GM23338 (cell line): ENCODE data around the gene CDKN2AIP. TPM values are rescaled to one million over a fixed set of nuclear protein-coding genes. Genes with fewer than 3 reads are reported as not detected.
"Not testable (repeated sequence)": the region's sequence is repeated elsewhere in the genome, so short reads cannot be mapped to it uniquely, and the experiment has no call there.

ENCODE experiments used
- ATAC-seq: fragments of 200-7000 bp; cut with Tn5 transposase; 3 replicates; pipeline ENCODE4 v1.9.1; 2020
- DNase-seq: peaks from one replicate; pipeline ENCODE4 v3.0.0-alpha.2; 2015; ENCODE audit warnings: low spot score
- H2AFZ ChIP-seq: fragments of 200-600 bp; sonication (generic); 2 replicates; pipeline ENCODE4 v1.8.0; 2016; ENCODE audit warnings: antibody characterized with exemption, mild to moderate bottlenecking, moderate library complexity
- H3F3A ChIP-seq: fragments of 200-600 bp; sonication (generic); replicated peaks from 2 replicates; pipeline ENCODE4 v1.8.0; 2017; ENCODE audit warnings: antibody characterized with exemption, mixed run types, low read depth
- H3K27ac ChIP-seq: fragments of 200-600 bp; sonication (generic); 2 replicates; pipeline ENCODE4 v1.6.1; 2016; ENCODE audit warnings: low read depth
- H3K27me3 ChIP-seq: fragments of 200-600 bp; sonication (generic); 2 replicates; pipeline ENCODE4 v1.8.0; 2016; ENCODE audit warnings: mild to moderate bottlenecking, mixed run types, moderate library complexity; ENCODE audit not compliant: insufficient read depth
- H3K36me3 ChIP-seq: fragments of 200-600 bp; sonication (generic); 2 replicates; pipeline ENCODE4 v1.8.0; 2016; ENCODE audit warnings: mild to moderate bottlenecking; ENCODE audit not compliant: insufficient read depth
- H3K4me1 ChIP-seq: fragments of 200-600 bp; sonication (generic); 2 replicates; pipeline ENCODE4 v1.8.0; 2016; ENCODE audit warnings: mild to moderate bottlenecking, moderate library complexity; ENCODE audit not compliant: insufficient read depth
- H3K4me2 ChIP-seq: fragments of 200-600 bp; sonication (generic); 2 replicates; pipeline ENCODE4 v1.7.1; 2017; ENCODE audit warnings: mixed run types
- H3K4me3 ChIP-seq: fragments of 200-600 bp; sonication (generic); 2 replicates; pipeline ENCODE4 v1.6.1; 2016; ENCODE audit warnings: mixed run types
- H3K79me2 ChIP-seq: fragments of 200-600 bp; sonication (generic); replicated peaks from 2 replicates; pipeline ENCODE4 v1.8.0; 2017; ENCODE audit warnings: mild to moderate bottlenecking; ENCODE audit not compliant: insufficient read depth
- H3K9me2 ChIP-seq: fragments of 200-600 bp; sonication (generic); 2 replicates; pipeline ENCODE4 v1.8.0; 2017; ENCODE audit not compliant: insufficient read depth
- H4K20me1 ChIP-seq: fragments of 200-600 bp; sonication (generic); replicated peaks from 2 replicates; pipeline ENCODE4 v1.8.0; 2017; ENCODE audit warnings: mild to moderate bottlenecking; ENCODE audit not compliant: insufficient read depth
- H3K27ac Mint-ChIP-seq: 2 replicates; pipeline ENCODE4 v1.8.0; 2020; ENCODE audit warnings: inconsistent platforms, mild to moderate bottlenecking, moderate library complexity, mixed read lengths
- H3K27me3 Mint-ChIP-seq: 3 replicates; pipeline ENCODE4 v1.8.0; 2022; ENCODE audit warnings: low read depth, mild to moderate bottlenecking, moderate library complexity, mixed read lengths, inconsistent platforms; ENCODE audit not compliant: insufficient read depth, poor library complexity
- H3K36me3 Mint-ChIP-seq: 3 replicates; pipeline ENCODE4 v1.8.0; 2021; ENCODE audit warnings: low read depth, mild to moderate bottlenecking, inconsistent platforms, moderate library complexity, mixed read lengths
- H3K4me1 Mint-ChIP-seq: 3 replicates; pipeline ENCODE4 v1.8.0; 2020; ENCODE audit warnings: mild to moderate bottlenecking, inconsistent platforms, mixed read lengths
- H3K4me3 Mint-ChIP-seq: 3 replicates; pipeline ENCODE4 v1.8.0; 2021; ENCODE audit warnings: moderate library complexity, mild to moderate bottlenecking, inconsistent platforms, mixed read lengths
- H3K9me3 Mint-ChIP-seq: 3 replicates; pipeline ENCODE4 v1.8.0; 2020; ENCODE audit warnings: moderate library complexity, mild to moderate bottlenecking, inconsistent platforms, mixed read lengths
- ETS1 ChIP-seq: IDR thresholded peaks from 2 replicates; pipeline ENCODE4 v1.6.1; 2016; ENCODE audit warnings: antibody characterized with exemption
- EZH2 ChIP-seq: fragments of 200-600 bp; sonication (generic); IDR thresholded peaks from one replicate; pipeline ENCODE4 v1.8.0; 2017; ENCODE audit warnings: antibody characterized with exemption, mild to moderate bottlenecking, low read depth; ENCODE audit not compliant: unreplicated experiment
- EZH2phosphoT487 ChIP-seq: fragments of 200-600 bp; sonication (generic); IDR thresholded peaks from one replicate; pipeline ENCODE4 v1.8.1; 2018; ENCODE audit warnings: antibody characterized with exemption; ENCODE audit not compliant: unreplicated experiment
- JUNB ChIP-seq: IDR thresholded peaks from one replicate; pipeline ENCODE4 v1.6.1; 2016; ENCODE audit warnings: antibody characterized with exemption; ENCODE audit not compliant: unreplicated experiment
- REST ChIP-seq: IDR thresholded peaks from one replicate; pipeline ENCODE4 v1.6.1; 2018; ENCODE audit warnings: antibody characterized with exemption; ENCODE audit not compliant: unreplicated experiment
- ZNF114 ChIP-seq: fragments of 250-450 bp; sonication (Bioruptor Pico); IDR thresholded peaks from 2 replicates; pipeline ENCODE4 v1.5.0; 2020; ENCODE audit warnings: mild to moderate bottlenecking, moderate library complexity
- ZNF331 ChIP-seq: fragments of 250-450 bp; sonication (Bioruptor Pico); IDR thresholded peaks from 2 replicates; pipeline ENCODE4 v1.5.0; 2020; ENCODE audit warnings: low read depth, mild to moderate bottlenecking, moderate library complexity
- polyA plus RNA-seq: library from polyadenylated mRNA; unstranded; fragments of >200 nt; fragmentation: Nextera tagmentation; extraction: Ambion mirVana; gene quantifications from 2 replicates; pipeline ENCODE4 v1.2.1, GENCODE V29; 2016
- total RNA-seq: library from RNA; depleted of rRNA; stranded (reverse); fragments of >200 nt; shearing (Covaris generic); gene quantifications from 2 replicates; pipeline ENCODE4 v1.2.3, GENCODE V29; 2014
- TF ChIP-seq, protein P1 (sequence below): fragments of 250-450 bp; sonication (Bioruptor Pico); IDR thresholded peaks from 2 replicates; pipeline ENCODE4 v1.5.0; 2020; ENCODE audit warnings: mild to moderate bottlenecking, moderate library complexity
- TF ChIP-seq, protein P2 (sequence below), 2 experiments: fragments of 200-600 bp in 1 of 2; sonication (generic) in 1 of 2; conservative IDR thresholded peaks; 2 replicates each; pipeline versions ENCODE4 v1.5.1 to v1.6.1; 2016 to 2017; ENCODE audit warnings: antibody characterized with exemption in 2 of 2, low read depth in 2 of 2, mild to moderate bottlenecking in 2 of 2, moderate library complexity in 1 of 2

CDKN2AIP gene
- total and polyA plus RNA-seq, 2 experiments from 2014 or later: 15.2 to 27.2 TPM

- H3K9me2 ChIP-seq, H2AFZ ChIP-seq, H3K4me1 ChIP-seq, H3K36me3 ChIP-seq, H3K27ac Mint-ChIP-seq, DNase-seq, H3K9me3 Mint-ChIP-seq, H3K79me2 ChIP-seq, H3K4me1 Mint-ChIP-seq, ATAC-seq, H3F3A ChIP-seq, H3K4me3 ChIP-seq, H3K4me3 Mint-ChIP-seq, H3K27me3 Mint-ChIP-seq, H4K20me1 ChIP-seq, H3K27me3 ChIP-seq, H3K27ac ChIP-seq, H3K4me2 ChIP-seq: not testable (repeated sequence)
- H3K36me3 Mint-ChIP-seq: peaks cover 13% of the 10 kb centered on the region; the same call in 1 of the 3 replicates
Measured at GRCh38 chr4:183482515-183483095, 38.2 kb downstream of the CDKN2AIP start.

DNA sequence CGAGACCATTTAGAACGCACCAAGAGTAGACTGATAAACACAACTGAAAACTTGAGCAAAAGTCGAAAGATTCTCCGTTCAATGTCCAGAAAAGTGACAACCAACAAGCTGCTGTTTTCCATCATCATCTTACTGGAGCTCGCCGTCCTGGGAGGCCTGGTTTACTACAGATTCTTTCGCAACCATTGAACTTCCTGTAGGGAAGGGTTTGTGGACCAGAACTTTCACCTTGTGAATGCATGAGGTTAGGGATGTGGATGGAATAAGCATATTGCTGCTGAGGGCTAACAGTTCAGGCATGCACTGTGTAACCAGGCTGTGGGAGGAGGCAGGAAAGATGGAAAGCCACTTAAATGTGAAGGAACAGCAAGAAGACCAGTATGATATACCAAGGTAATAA, 39.6 kb downstream of the CDKN2AIP start:
- no peak for ATAC-seq
- Histone ChIP-seq H3K4me2 (no peak overlapping the region), H3K27me3 (no peaks in the 10 kb centered on the region), H4K20me1 (no peaks in the 10 kb centered on the region), H2AFZ (no peak overlapping the region), H3K36me3 (no peaks in the 10 kb centered on the region), H3K4me3 (no peak overlapping the region), H3K9me2 (no peaks in the 10 kb centered on the region), H3K4me1 (no peaks in the 10 kb centered on the region), H3K27ac (no peak overlapping the region), H3F3A (no peaks in the 10 kb centered on the region), H3K79me2 (no peaks in the 10 kb centered on the region)
- H3K36me3 Mint-ChIP-seq: peaks cover 13% of the 10 kb centered on the region; the same call in 1 of the 3 replicates
- no peak overlapping the region for H3K4me3 Mint-ChIP-seq
- H3K27me3 Mint-ChIP-seq: no peaks in the 10 kb centered on the region
- no peaks in the 10 kb centered on the region for H3K4me1 Mint-ChIP-seq
- H3K27ac Mint-ChIP-seq: no peak overlapping the region
- no peak for DNase-seq
- H3K9me3 Mint-ChIP-seq: peaks cover 6% of the 10 kb centered on the region
- TF ChIP-seq, protein P1, sequence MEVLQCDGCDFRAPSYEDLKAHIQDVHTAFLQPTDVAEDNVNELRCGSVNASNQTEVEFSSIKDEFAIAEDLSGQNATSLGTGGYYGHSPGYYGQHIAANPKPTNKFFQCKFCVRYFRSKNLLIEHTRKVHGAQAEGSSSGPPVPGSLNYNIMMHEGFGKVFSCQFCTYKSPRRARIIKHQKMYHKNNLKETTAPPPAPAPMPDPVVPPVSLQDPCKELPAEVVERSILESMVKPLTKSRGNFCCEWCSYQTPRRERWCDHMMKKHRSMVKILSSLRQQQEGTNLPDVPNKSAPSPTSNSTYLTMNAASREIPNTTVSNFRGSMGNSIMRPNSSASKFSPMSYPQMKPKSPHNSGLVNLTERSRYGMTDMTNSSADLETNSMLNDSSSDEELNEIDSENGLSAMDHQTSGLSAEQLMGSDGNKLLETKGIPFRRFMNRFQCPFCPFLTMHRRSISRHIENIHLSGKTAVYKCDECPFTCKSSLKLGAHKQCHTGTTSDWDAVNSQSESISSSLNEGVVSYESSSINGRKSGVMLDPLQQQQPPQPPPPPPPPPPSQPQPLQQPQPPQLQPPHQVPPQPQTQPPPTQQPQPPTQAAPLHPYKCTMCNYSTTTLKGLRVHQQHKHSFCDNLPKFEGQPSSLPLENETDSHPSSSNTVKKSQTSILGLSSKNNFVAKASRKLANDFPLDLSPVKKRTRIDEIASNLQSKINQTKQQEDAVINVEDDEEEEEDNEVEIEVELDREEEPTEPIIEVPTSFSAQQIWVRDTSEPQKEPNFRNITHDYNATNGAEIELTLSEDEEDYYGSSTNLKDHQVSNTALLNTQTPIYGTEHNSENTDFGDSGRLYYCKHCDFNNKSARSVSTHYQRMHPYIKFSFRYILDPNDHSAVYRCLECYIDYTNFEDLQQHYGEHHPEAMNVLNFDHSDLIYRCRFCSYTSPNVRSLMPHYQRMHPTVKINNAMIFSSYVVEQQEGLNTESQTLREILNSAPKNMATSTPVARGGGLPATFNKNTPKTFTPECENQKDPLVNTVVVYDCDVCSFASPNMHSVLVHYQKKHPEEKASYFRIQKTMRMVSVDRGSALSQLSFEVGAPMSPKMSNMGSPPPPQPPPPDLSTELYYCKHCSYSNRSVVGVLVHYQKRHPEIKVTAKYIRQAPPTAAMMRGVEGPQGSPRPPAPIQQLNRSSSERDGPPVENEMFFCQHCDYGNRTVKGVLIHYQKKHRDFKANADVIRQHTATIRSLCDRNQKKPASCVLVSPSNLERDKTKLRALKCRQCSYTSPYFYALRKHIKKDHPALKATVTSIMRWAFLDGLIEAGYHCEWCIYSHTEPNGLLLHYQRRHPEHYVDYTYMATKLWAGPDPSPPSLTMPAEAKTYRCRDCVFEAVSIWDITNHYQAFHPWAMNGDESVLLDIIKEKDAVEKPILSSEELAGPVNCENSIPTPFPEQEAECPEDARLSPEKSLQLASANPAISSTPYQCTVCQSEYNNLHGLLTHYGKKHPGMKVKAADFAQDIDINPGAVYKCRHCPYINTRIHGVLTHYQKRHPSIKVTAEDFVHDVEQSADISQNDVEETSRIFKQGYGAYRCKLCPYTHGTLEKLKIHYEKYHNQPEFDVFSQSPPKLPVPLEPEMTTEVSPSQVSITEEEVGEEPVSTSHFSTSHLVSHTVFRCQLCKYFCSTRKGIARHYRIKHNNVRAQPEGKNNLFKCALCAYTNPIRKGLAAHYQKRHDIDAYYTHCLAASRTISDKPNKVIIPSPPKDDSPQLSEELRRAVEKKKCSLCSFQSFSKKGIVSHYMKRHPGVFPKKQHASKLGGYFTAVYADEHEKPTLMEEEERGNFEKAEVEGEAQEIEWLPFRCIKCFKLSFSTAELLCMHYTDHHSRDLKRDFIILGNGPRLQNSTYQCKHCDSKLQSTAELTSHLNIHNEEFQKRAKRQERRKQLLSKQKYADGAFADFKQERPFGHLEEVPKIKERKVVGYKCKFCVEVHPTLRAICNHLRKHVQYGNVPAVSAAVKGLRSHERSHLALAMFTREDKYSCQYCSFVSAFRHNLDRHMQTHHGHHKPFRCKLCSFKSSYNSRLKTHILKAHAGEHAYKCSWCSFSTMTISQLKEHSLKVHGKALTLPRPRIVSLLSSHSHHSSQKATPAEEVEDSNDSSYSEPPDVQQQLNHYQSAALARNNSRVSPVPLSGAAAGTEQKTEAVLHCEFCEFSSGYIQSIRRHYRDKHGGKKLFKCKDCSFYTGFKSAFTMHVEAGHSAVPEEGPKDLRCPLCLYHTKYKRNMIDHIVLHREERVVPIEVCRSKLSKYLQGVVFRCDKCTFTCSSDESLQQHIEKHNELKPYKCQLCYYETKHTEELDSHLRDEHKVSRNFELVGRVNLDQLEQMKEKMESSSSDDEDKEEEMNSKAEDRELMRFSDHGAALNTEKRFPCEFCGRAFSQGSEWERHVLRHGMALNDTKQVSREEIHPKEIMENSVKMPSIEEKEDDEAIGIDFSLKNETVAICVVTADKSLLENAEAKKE (CRISPR knock-in tag): no peak
- no peak for TF ChIP-seq EZH2
- no peak for TF ChIP-seq REST
- no peak for TF ChIP-seq ETS1
- TF ChIP-seq ZNF114 (CRISPR knock-in tag): no peak
- TF ChIP-seq, protein P2, sequence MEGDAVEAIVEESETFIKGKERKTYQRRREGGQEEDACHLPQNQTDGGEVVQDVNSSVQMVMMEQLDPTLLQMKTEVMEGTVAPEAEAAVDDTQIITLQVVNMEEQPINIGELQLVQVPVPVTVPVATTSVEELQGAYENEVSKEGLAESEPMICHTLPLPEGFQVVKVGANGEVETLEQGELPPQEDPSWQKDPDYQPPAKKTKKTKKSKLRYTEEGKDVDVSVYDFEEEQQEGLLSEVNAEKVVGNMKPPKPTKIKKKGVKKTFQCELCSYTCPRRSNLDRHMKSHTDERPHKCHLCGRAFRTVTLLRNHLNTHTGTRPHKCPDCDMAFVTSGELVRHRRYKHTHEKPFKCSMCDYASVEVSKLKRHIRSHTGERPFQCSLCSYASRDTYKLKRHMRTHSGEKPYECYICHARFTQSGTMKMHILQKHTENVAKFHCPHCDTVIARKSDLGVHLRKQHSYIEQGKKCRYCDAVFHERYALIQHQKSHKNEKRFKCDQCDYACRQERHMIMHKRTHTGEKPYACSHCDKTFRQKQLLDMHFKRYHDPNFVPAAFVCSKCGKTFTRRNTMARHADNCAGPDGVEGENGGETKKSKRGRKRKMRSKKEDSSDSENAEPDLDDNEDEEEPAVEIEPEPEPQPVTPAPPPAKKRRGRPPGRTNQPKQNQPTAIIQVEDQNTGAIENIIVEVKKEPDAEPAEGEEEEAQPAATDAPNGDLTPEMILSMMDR (conservative IDR thresholded peaks at IDR 0.05; ENCODE audit: low read depth in 2 of 2): no peak
- TF ChIP-seq JUNB: no peak
- no peak for TF ChIP-seq ZNF331
- no peak for TF ChIP-seq EZH2phosphoT487
